B cell (primary cell): ENCODE measurements around the gene NUDT3. TPM values are rescaled to one million over a fixed set of nuclear protein-coding genes. Genes with fewer than 3 reads are reported as not detected.

Source experiments
- ATAC-seq: fragments of 200-7000 bp; cut with Tn5 transposase; one replicate; pipeline ENCODE4 v1.10.0; 2021; ENCODE audit warnings: low read depth, mild to moderate bottlenecking, moderate number of reproducible peaks, moderate library complexity
- CTCF ChIA-PET: fragments of 350-600 bp; sonication (Branson Sonifier 250); formaldehyde crosslinking; loops from one replicate; lab custom pipeline; 2021; ENCODE audit warnings: antibody characterized with exemption, inconsistent platforms; lab: Charles Lee
- POLR2A ChIA-PET: fragments of 350-600 bp; sonication (Branson Sonifier 250); formaldehyde crosslinking; loops from one replicate; lab custom pipeline; 2021; ENCODE audit warnings: antibody characterized with exemption; lab: Charles Lee
- DNase-seq: peaks from one replicate; pipeline ENCODE4 v3.0.0; 2013
- H2AFZ ChIP-seq: 2 replicates; pipeline ENCODE4 v1.6.1; 2012; ENCODE audit warnings: mild to moderate bottlenecking, low read depth, low read length; ENCODE audit not compliant: insufficient read depth, poor library complexity, severe bottlenecking
- H3K27ac ChIP-seq, 2 donors: 1 replicate in 1 of 2; 2 replicates in 1 of 2; pipeline ENCODE4 v1.5.1; 2012 to 2013; ENCODE audit warnings: low read length in 2 of 2, mild to moderate bottlenecking in 2 of 2, moderate library complexity in 1 of 2
- H3K27me3 ChIP-seq, 4 experiments: fragments of 200-600 bp in 1 of 4; sonication (generic) in 1 of 4; replicated peaks in 1 of 4; 1 replicate in 2 of 4; 2 replicates in 2 of 4; pipeline versions ENCODE4 v1.6.1 to v1.7.0; 2013 to 2016; ENCODE audit warnings: low read length in 3 of 4, mild to moderate bottlenecking in 2 of 4, mixed read lengths in 1 of 4, moderate library complexity in 1 of 4; ENCODE audit not compliant: insufficient read depth in 4 of 4, control insufficient read depth in 3 of 4; ENCODE audit errors: control extremely low read depth in 1 of 4
- H3K36me3 ChIP-seq, 2 experiments: replicated peaks in 1 of 2; 1 replicate in 1 of 2; 2 replicates in 1 of 2; pipeline versions ENCODE4 v1.6.1 to v1.7.1; 2013; ENCODE audit warnings: low read length in 1 of 2; ENCODE audit not compliant: insufficient read depth in 2 of 2, control insufficient read depth in 1 of 2; ENCODE audit errors: control extremely low read depth in 1 of 2, extremely low read depth in 1 of 2
- H3K4me1 ChIP-seq, 2 donors: fragments of 200-600 bp in 1 of 2; sonication (generic) in 1 of 2; 1 replicate in 1 of 2; 2 replicates in 1 of 2; pipeline versions ENCODE4 v1.5.1 to v1.6.1; 2013 to 2017; ENCODE audit warnings: low read length in 2 of 2; ENCODE audit not compliant: control insufficient read depth in 2 of 2, insufficient read depth in 2 of 2
- H3K4me2 ChIP-seq: replicated peaks from 2 replicates; pipeline ENCODE3; 2012; ENCODE audit warnings: mild to moderate bottlenecking, low read depth, low read length; ENCODE audit not compliant: poor library complexity, severe bottlenecking
- H3K4me3 ChIP-seq, 5 experiments: fragments of 200-600 bp in 1 of 5; sonication (generic) in 1 of 5; 1 replicate in 3 of 5; 2 replicates in 2 of 5; pipeline versions ENCODE4 v1.5.1 to v1.7.0; 2011 to 2016; ENCODE audit warnings: low read length in 4 of 5, mild to moderate bottlenecking in 4 of 5, low read depth in 2 of 5, control low read depth in 1 of 5, moderate library complexity in 1 of 5; ENCODE audit not compliant: insufficient read depth in 1 of 5; ENCODE audit errors: control extremely low read depth in 1 of 5, extremely low read depth in 1 of 5
- H3K79me2 ChIP-seq: fragments of 200-600 bp; sonication (generic); one replicate; pipeline ENCODE4 v1.6.0; 2016; ENCODE audit warnings: low read length; ENCODE audit not compliant: control insufficient read depth, insufficient read depth
- H3K9ac ChIP-seq: fragments of 200-600 bp; sonication (generic); 2 replicates; pipeline ENCODE4 v1.6.1; 2017; ENCODE audit warnings: mild to moderate bottlenecking, low read length, moderate library complexity
- H3K9me3 ChIP-seq, 3 donors: one replicate each; pipeline versions ENCODE4 v1.6.1 to v1.7.1; 2013; ENCODE audit warnings: low read length in 2 of 3; ENCODE audit not compliant: control insufficient read depth in 2 of 3, insufficient read depth in 1 of 3; ENCODE audit errors: control extremely low read depth in 1 of 3
- H4K20me1 ChIP-seq: 2 replicates; pipeline ENCODE4 v1.6.0; 2012; ENCODE audit warnings: mild to moderate bottlenecking, low read length; ENCODE audit not compliant: insufficient read depth, control insufficient read depth, poor library complexity, severe bottlenecking
- H3K27ac Mint-ChIP-seq: one replicate; pipeline ENCODE4 v1.8.0; 2021; ENCODE audit warnings: mixed read lengths
- H3K27me3 Mint-ChIP-seq: one replicate; pipeline ENCODE4 v1.8.0; 2021; ENCODE audit warnings: mixed read lengths
- H3K4me1 Mint-ChIP-seq: one replicate; pipeline ENCODE4 v1.8.0; 2021; ENCODE audit warnings: mixed read lengths
- H3K4me3 Mint-ChIP-seq: one replicate; pipeline ENCODE4 v1.8.0; 2021; ENCODE audit warnings: mixed read lengths
- H3K9me3 Mint-ChIP-seq: one replicate; pipeline ENCODE4 v1.8.0; 2022; ENCODE audit warnings: mixed read lengths; ENCODE audit not compliant: insufficient read depth
- CTCF ChIP-seq: fragments of 200-600 bp; IDR thresholded peaks from one replicate; pipeline ENCODE4 v1.8.0; 2022; ENCODE audit warnings: antibody characterized with exemption, mild to moderate bottlenecking
- EZH2 ChIP-seq: IDR thresholded peaks from 2 replicates; pipeline ENCODE4 v1.6.1; 2012; ENCODE audit warnings: borderline replicate concordance, low read depth, mild to moderate bottlenecking, moderate library complexity, low read length; ENCODE audit not compliant: insufficient read depth, poor library complexity, severe bottlenecking
- WGBS: methylation state at CpG from one replicate; pipeline ENCODE4 v1.1.5; 2013; ENCODE audit warnings: missing lambda C conversion rate; ENCODE audit not compliant: insufficient coverage; 5-methylcytosine and 5-hydroxymethylcytosine counted together
- intact Hi-C: fragments of 100-400 bp; cut with micrococcal nuclease; formaldehyde crosslinking; loops from one replicate; pipeline ENCODE4 v1.10.0; 2022
- polyA plus RNA-seq: library from polyadenylated mRNA; depleted of rRNA; stranded (reverse); fragments of >200 nt; gene quantifications from 2 replicates; pipeline ENCODE4 v1.2.3, GENCODE V29; 2012
- total RNA-seq, 2 donors: library from RNA; stranded (reverse); fragments of 120-200 nt in 1 of 2; gene quantifications; 1 replicate in 1 of 2; 2 replicates in 1 of 2; pipeline versions ENCODE4 v1.2.3 to v1.2.4, GENCODE V29; 2013 to 2022

NUDT3 gene
- total and polyA plus RNA-seq, 2 donors (not counting 1 experiment from before 2014, with no cell fraction given) = 18.2 to 37.4 TPM

GRCh38 chr6:34423254-34423653, 30.8 kb upstream of the NUDT3 start:
- Histone ChIP-seq H3K79me2 (peaks cover 34% of the 10 kb centered on the region), H3K27ac (no peak overlapping the region), H3K9ac (no peak overlapping the region), H4K20me1 (peaks cover 42% of the 10 kb centered on the region), H2AFZ (no peak overlapping the region), H3K4me3 (no peak overlapping the region), H3K27me3 (no peaks in the 10 kb centered on the region), H3K9me3 (no peaks in the 10 kb centered on the region), H3K36me3 (peaks cover 2 to 53% of the 10 kb centered on the region in 2 experiments), H3K4me1 (peaks cover 10 to 23% of the 10 kb centered on the region in 2 donors), H3K4me2 (no peak overlapping the region)
- intact Hi-C loops = no loop called here
- ChIA-PET POLR2A (interaction anchor here (0.7 kb wide), 1 partner anchor 183 kb away, joined by 3 read pairs; no protein-coding TSS in a partner anchor), CTCF (interaction anchor here (1.1 to 4.2 kb wide), 3 partner anchors 8 to 227 kb away, joined by 3 to 30 read pairs (median 17); partner anchors contain the start of gene SMIM29)
- H3K27ac Mint-ChIP-seq = no peak overlapping the region
- DNase-seq (no peak), ATAC-seq (no peak)
- H3K27me3 Mint-ChIP-seq = no peaks in the 10 kb centered on the region
- 83% methylated on average over 1 of the region's 5 CpGs for WGBS
- TF ChIP-seq CTCF (no peak), EZH2 (no peak)
- peak overlapping the region; percentile 27 for H3K4me3 Mint-ChIP-seq
- no peaks in the 10 kb centered on the region for H3K9me3 Mint-ChIP-seq
- H3K4me1 Mint-ChIP-seq = peaks cover 21% of the 10 kb centered on the region

- DNase-seq (no peak), ATAC-seq (no peak)
- Histone ChIP-seq H3K79me2 (peaks cover 10% of the 10 kb centered on the region), H3K27ac (no peak overlapping the region), H3K9ac (no peak overlapping the region), H3K4me3 (no peak overlapping the region), H3K9me3 (no peaks in the 10 kb centered on the region), H3K4me2 (no peak overlapping the region), H4K20me1 (peaks cover 42% of the 10 kb centered on the region), H3K27me3 (no peaks in the 10 kb centered on the region), H3K4me1 (peaks cover 0 to 4% of the 10 kb centered on the region in 2 donors), H3K36me3 (peaks cover 3 to 64% of the 10 kb centered on the region in 2 experiments), H2AFZ (no peak overlapping the region)
- H3K9me3 Mint-ChIP-seq = no peaks in the 10 kb centered on the region
- H3K4me3 Mint-ChIP-seq = no peak overlapping the region
- intact Hi-C loops = no loop called here
- H3K4me1 Mint-ChIP-seq = peaks cover 6% of the 10 kb centered on the region
- TF ChIP-seq CTCF (no peak), EZH2 (no peak)
- no peaks in the 10 kb centered on the region for H3K27me3 Mint-ChIP-seq
- 96% methylated on average over 3 of the region's 5 CpGs for WGBS
- POLR2A ChIA-PET = no interaction called here
- CTCF ChIA-PET = interaction anchor here (1.1 to 9.2 kb wide), 4 partner anchors 170 to 255 kb away, joined by 6 to 261 read pairs (median 61); partner anchors contain the start of gene SMIM29
- H3K27ac Mint-ChIP-seq = no peak overlapping the region
Measured at GRCh38 chr6:34418367-34418766, 25.9 kb upstream of the NUDT3 start.
